ENCODE results near the gene KIAA1614. TPM values are rescaled to one million over a fixed set of nuclear protein-coding genes. Genes with fewer than 3 reads are reported as not detected.

Gene KIAA1614
- total RNA-seq, 1 donor from 2014 or later: 8.2 TPM

DNA sequence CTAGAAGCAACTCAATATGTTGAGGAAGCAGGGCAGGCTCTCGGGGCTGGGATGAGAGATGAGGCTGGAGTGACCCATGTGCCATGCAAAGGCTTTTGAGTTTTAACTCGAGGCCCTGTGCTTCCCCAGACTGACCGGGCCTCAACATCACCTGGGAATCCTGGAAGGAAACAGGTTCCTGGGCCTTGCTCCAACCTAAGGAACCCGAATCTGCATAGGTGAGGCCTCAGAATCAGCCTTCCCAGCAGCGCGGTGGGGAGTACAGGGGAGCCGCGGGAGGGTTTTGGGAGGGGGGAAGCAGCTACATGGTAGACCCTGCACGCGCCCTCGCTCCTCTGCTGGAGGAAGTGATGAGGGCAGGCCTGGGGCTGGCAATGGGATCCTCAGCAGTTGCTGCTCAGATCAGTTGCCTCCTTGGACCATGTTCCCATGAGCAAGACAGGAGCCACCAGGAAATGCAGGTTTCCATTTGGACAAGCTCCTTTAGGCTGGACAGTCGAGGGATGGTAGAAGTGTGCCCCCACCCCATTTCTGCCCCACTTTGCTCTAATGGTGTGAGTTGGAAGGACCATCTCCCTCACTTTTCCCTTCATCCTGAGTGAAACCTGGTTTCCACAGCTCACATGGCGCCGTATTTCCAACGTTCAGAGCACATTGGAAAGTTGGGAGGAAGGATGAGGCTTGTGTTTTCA, 4.5 kb upstream of the KIAA1614 start:
- TF ChIP-seq CTCF (IDR thresholded peaks at IDR 0.05): no peak
- DNase-seq (ENCODE audit: low spot score): no peak
- Mint-ChIP-seq H3K27ac (ENCODE audit: unreplicated experiment) (no peak overlapping the region), H3K27me3 (ENCODE audit: low read depth) (no peaks in the 10 kb centered on the region), H3K4me1 (ENCODE audit: low read depth) (peaks cover 11% of the 10 kb centered on the region), H3K9me3 (ENCODE audit: low read depth) (no peaks in the 10 kb centered on the region), H3K36me3 (ENCODE audit: low read depth) (no peaks in the 10 kb centered on the region), H3K4me3 (ENCODE audit: unreplicated experiment) (no peak overlapping the region)

DNA sequence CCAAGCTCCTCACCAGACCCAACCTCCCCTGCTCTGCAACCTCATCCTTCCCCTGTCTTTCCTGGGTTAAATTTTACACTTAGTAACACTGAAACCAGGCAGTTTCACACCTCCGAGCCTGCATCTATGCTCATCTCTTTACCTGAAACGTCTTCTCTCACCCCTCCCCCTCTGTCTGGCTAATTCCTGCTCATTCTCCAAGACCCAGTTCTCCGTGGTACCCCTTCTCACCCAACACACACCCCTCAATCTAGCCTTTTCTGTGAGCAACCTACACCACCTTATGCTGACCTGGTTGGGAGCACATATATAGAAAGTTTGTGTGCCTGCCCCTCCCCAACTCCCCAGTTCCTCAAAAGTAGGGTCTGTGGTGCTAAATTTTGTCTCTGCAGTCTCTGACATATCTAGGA, 3.7 kb upstream of the KIAA1614 start:
- no peak for DNase-seq (ENCODE audit: low spot score)

GRCh38 chr1:180909462-180909976, 3.2 kb upstream of the KIAA1614 start:
- no peaks in the 10 kb centered on the region for H3K9me3 Mint-ChIP-seq (ENCODE audit: low read depth)
- no peaks in the 10 kb centered on the region for H3K36me3 Mint-ChIP-seq (ENCODE audit: low read depth)
- DNase-seq (ENCODE audit: low spot score): no peak
- no peak overlapping the region for H3K27ac Mint-ChIP-seq (ENCODE audit: unreplicated experiment)
- H3K27me3 Mint-ChIP-seq (ENCODE audit: low read depth): no peaks in the 10 kb centered on the region
- no peak overlapping the region for H3K4me3 Mint-ChIP-seq (ENCODE audit: unreplicated experiment)
- no peak for TF ChIP-seq CTCF (IDR thresholded peaks at IDR 0.05)
- peaks cover 20% of the 10 kb centered on the region for H3K4me1 Mint-ChIP-seq (ENCODE audit: low read depth)

More for the DNA sequence above, 3.7 kb upstream of the KIAA1614 start:
- Mint-ChIP-seq H3K4me1 (ENCODE audit: low read depth) (peaks cover 18% of the 10 kb centered on the region), H3K36me3 (ENCODE audit: low read depth) (no peaks in the 10 kb centered on the region), H3K9me3 (ENCODE audit: low read depth) (no peaks in the 10 kb centered on the region), H3K27me3 (ENCODE audit: low read depth) (no peaks in the 10 kb centered on the region), H3K4me3 (ENCODE audit: unreplicated experiment) (no peak overlapping the region), H3K27ac (ENCODE audit: unreplicated experiment) (no peak overlapping the region)
- no peak for TF ChIP-seq CTCF (IDR thresholded peaks at IDR 0.05)

GRCh38 chr1:180911640-180912191, 981 bp upstream of the KIAA1614 start:
- peak overlapping the region; percentile 29 for H3K27ac Mint-ChIP-seq (ENCODE audit: unreplicated experiment)
- H3K4me1 Mint-ChIP-seq (ENCODE audit: low read depth): peaks cover 20% of the 10 kb centered on the region
- no peaks in the 10 kb centered on the region for H3K9me3 Mint-ChIP-seq (ENCODE audit: low read depth)
- peak overlapping the region; percentile 73 for H3K4me3 Mint-ChIP-seq (ENCODE audit: unreplicated experiment)
- no peaks in the 10 kb centered on the region for H3K27me3 Mint-ChIP-seq (ENCODE audit: low read depth)
- no peaks in the 10 kb centered on the region for H3K36me3 Mint-ChIP-seq (ENCODE audit: low read depth)
- no peak for DNase-seq (ENCODE audit: low spot score)
- no peak for TF ChIP-seq CTCF (IDR thresholded peaks at IDR 0.05)

- TF ChIP-seq CTCF (IDR thresholded peaks at IDR 0.05): no peak
- no peak for DNase-seq (ENCODE audit: low spot score)
- Mint-ChIP-seq H3K27me3 (ENCODE audit: low read depth) (no peaks in the 10 kb centered on the region), H3K36me3 (ENCODE audit: low read depth) (no peaks in the 10 kb centered on the region), H3K27ac (ENCODE audit: unreplicated experiment) (no peak overlapping the region), H3K9me3 (ENCODE audit: low read depth) (no peaks in the 10 kb centered on the region), H3K4me3 (ENCODE audit: unreplicated experiment) (peak overlapping the region; percentile 73), H3K4me1 (ENCODE audit: low read depth) (peaks cover 20% of the 10 kb centered on the region)
These were observed 391 bp upstream of the KIAA1614 start for GRCh38 chr1:180912211-180912800.
